Measurements from ENCODE around the gene OR7G3.

DNA sequence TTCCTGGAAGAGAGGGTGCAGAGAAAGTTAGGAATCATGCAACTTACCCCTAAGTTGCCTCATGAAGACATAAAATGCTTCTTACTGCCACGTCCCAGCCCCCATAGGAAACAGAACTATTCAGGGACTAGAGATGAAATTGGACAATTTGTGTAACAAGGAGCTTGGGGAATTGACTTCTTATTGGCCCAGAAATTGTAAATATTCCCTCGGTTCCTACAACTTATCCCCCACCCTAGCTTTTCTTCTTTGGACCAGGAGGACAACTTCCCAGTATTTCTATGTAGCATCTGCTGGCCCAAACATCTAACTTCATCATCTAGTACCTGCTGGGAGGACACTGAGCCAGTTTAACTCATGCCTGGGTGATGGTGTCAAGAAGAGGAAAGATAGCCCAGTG lies 40.0 kb downstream of the OR7G3 start, which contains the start of gene OR1M1:
- TF ChIP-seq CTCF (IDR thresholded peaks at IDR 0.05; ENCODE audit: low read depth, low read length, poor library complexity, severe bottlenecking) (no peak), EZH2phosphoT487 (IDR thresholded peaks at IDR 0.05; ENCODE audit: borderline replicate concordance, low read length) (no peak)
